Activated naive CD8-positive, alpha-beta T cell treated with anti-CD3 and anti-CD28 coated beads, Interleukin-2, amount 50 U/mL, for 24 hours (primary cell): ENCODE results near the gene YBX1.
A peak's percentile ranks its signal among the peaks of the same experiment; 100 is the strongest.
"Not testable (repeated sequence)": the region's sequence is repeated elsewhere in the genome, so short reads cannot be mapped to it uniquely, and the experiment has no call there.

ENCODE experiments used
- ATAC-seq: fragments of 150-1000 bp; cut with Tn5 transposase; one replicate; pipeline ENCODE4 v1.10.0; 2021
- DNase-seq: peaks from one replicate; pipeline ENCODE4 v3.0.0; 2021
- H3K27ac Mint-ChIP-seq: one replicate; pipeline ENCODE4 v1.8.0; 2021; ENCODE audit warnings: mild to moderate bottlenecking, mixed read lengths
- H3K27me3 Mint-ChIP-seq: one replicate; pipeline ENCODE4 v1.8.0; 2021; ENCODE audit warnings: mixed read lengths
- H3K36me3 Mint-ChIP-seq: one replicate; pipeline ENCODE4 v1.8.0; 2021; ENCODE audit warnings: low read depth, mixed read lengths
- H3K4me1 Mint-ChIP-seq: one replicate; pipeline ENCODE4 v1.8.0; 2021; ENCODE audit warnings: mixed read lengths
- H3K4me3 Mint-ChIP-seq: one replicate; pipeline ENCODE4 v1.8.0; 2021; ENCODE audit warnings: mild to moderate bottlenecking, moderate library complexity, mixed read lengths
- H3K9me3 Mint-ChIP-seq: one replicate; pipeline ENCODE4 v1.8.0; 2021; ENCODE audit warnings: mixed read lengths

YBX1 gene

DNA sequence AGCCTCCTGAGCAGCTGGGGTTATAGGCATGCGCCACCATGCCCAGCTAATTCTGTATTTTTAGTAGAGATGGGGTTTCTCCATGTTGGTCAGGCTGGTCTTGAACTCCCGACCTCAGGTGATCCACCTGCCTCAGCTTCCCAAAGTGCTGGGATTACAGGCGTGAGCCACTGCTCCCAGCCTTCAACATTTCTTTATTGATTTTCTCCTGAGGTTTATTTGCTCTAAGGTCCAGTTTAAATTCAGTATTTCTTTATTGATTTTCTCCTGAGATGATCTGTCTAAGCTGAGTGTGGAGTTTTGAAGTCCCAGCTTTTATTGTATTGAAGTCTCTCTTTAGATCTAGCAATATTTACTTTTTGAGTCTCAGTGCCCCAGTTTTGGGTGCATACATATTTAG is 30.6 kb downstream of the YBX1 start:
- not testable (repeated sequence) for H3K27me3 Mint-ChIP-seq, ATAC-seq, DNase-seq, H3K4me3 Mint-ChIP-seq, H3K27ac Mint-ChIP-seq
- Mint-ChIP-seq H3K36me3 (peaks cover 69% of the 10 kb centered on the region), H3K9me3 (peaks cover 24% of the 10 kb centered on the region), H3K4me1 (peaks cover 10% of the 10 kb centered on the region)

DNA sequence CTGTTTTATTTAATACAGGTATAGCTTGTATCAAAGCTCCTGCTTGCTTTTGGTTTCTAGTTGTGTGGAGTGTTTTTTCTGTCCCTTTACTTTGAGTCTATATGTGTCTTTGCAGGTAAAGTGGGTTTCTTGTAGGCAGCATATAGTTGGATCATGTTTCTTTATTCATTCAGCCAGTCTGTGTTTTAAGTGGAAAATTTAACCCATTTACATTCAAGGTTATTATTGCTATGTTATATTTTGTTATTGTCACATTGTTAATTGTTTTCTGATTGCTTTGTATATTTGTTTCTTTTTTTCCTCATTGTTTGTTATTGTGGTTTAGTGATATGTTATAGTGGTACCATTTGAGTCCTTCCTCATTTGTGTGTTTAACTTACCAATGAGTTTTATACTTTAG is 31.1 kb downstream of the YBX1 start:
- Mint-ChIP-seq H3K27ac (no peak overlapping the region), H3K4me3 (no peak overlapping the region), H3K36me3 (peaks cover 64% of the 10 kb centered on the region), H3K27me3 (no peaks in the 10 kb centered on the region), H3K9me3 (peaks cover 24% of the 10 kb centered on the region), H3K4me1 (peaks cover 8% of the 10 kb centered on the region)
- no peak for ATAC-seq
- DNase-seq, result no peak

DNA sequence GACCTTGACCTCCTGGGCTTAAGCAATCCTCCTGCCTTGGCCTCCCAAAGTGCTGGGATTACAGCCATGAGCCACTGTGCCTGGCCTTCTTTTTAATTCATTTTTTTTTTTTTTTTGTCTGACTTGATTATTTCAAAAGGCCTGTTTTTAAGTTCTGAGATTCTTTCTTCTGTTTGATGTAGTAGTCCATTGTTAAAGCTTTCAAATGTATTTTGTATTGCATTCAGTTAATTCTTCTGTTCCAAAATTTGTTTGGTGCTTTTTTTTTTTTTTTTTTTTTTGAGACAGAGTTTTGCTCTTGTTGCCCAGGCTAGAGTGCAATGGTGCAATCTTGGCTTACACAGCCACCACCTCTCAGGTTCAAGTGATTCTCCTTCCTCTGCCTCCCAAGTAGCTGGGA is 32.2 kb downstream of the YBX1 start:
- not testable (repeated sequence) for H3K27me3 Mint-ChIP-seq, H3K4me1 Mint-ChIP-seq, ATAC-seq, H3K4me3 Mint-ChIP-seq, H3K27ac Mint-ChIP-seq, DNase-seq
- Mint-ChIP-seq H3K36me3 (peaks cover 60% of the 10 kb centered on the region), H3K9me3 (peaks cover 24% of the 10 kb centered on the region)

DNA sequence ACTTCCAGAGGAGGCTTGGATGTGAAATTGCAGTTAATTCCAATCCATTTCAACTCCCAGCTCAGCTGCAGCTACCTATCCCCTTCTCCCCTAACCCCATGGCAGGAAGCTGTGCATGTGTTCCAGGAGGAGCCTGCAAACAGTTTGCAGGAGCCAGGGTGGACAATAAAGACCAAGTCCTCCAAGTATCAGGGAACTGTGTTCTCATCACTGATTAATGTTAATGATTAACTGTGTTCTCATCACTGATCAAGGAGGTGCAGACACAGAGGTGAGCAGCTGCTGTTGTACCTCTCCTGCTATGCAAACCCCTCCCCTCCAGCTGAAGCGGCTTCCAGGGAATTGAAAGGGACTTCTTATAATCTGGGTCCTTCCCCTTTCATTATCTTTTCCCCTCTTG is 38.6 kb downstream of the YBX1 start:
- H3K4me1 Mint-ChIP-seq, result peaks cover 6% of the 10 kb centered on the region
- no peak overlapping the region for H3K27ac Mint-ChIP-seq
- no peak overlapping the region for H3K4me3 Mint-ChIP-seq
- ATAC-seq (no peak), DNase-seq (no peak)
- no peaks in the 10 kb centered on the region for H3K27me3 Mint-ChIP-seq
- H3K36me3 Mint-ChIP-seq, result peaks cover 9% of the 10 kb centered on the region
- H3K9me3 Mint-ChIP-seq, result no peaks in the 10 kb centered on the region

DNA sequence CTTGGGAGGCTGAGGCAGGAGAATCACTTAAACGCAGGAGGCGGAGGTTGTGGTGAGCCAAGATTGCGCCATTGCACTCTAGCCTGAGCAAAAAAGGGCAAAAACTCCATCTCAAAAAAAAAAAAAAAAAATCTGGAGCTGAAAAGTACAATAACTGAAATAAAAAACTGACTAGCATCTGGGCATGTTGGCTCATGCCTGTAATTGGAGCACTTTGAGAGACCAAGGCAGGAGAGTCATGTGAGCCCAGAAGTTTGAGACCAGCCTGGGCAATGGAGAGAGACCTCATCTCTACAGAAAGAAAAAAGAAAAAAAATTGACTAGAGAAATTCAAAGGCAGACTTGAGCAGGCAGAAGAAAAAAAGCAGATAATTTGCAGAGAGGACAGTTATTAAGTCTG is 39.7 kb downstream of the YBX1 start:
- H3K36me3 Mint-ChIP-seq, result peaks cover 6% of the 10 kb centered on the region
- H3K27ac Mint-ChIP-seq, result no peak overlapping the region

DNA sequence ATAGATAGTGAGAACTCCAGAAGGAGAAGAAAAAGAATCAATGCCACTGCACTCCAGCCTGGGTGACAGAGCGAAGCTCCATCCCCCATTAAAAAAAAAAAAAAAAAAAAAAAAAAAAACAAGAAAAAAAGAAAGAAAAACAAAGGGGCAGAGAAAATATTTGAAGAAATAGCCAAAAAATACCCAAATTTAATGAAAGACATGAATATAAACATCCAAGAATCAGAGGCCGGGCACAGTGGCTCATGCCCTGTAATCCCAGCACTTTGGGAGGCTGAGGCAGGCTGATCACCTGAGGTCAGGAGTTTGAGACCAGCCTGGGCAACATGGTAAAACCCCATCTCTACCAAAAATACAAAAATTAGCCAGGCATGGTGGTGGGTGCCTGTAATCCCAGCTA is 40.2 kb downstream of the YBX1 start:
- not testable (repeated sequence) for H3K4me1 Mint-ChIP-seq, ATAC-seq, H3K36me3 Mint-ChIP-seq, H3K27ac Mint-ChIP-seq, DNase-seq, H3K9me3 Mint-ChIP-seq, H3K27me3 Mint-ChIP-seq, H3K4me3 Mint-ChIP-seq

More for the DNA sequence above, 39.7 kb downstream of the YBX1 start:
- H3K27me3 Mint-ChIP-seq, result no peaks in the 10 kb centered on the region
- ATAC-seq (no peak), DNase-seq (no peak)
- H3K4me1 Mint-ChIP-seq, result peaks cover 6% of the 10 kb centered on the region
- H3K9me3 Mint-ChIP-seq, result no peaks in the 10 kb centered on the region
- no peak overlapping the region for H3K4me3 Mint-ChIP-seq

DNA sequence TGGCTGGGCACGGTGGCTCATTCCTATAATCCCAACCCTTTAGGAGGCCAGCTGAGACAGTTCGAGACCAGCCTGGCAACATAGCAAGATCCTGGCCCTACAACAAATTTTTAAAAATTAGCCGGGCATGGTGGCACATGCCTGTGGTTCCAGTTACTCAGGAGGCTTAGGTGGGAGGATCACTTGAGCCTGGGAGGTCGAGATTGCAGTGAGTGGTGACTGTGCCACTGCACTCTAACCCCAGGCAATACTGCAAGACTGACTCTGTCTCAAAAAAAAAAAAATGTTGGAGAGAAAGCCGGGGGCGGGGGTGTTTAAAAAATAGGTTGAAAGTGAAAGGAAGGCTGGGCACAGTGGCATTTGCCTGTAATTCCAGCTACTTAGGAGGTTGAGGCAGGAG is 41.3 kb downstream of the YBX1 start:
- H3K4me1 Mint-ChIP-seq, result peaks cover 6% of the 10 kb centered on the region
- H3K36me3 Mint-ChIP-seq, result no peaks in the 10 kb centered on the region
- DNase-seq (no peak), ATAC-seq (no peak)
- no peak overlapping the region for H3K27ac Mint-ChIP-seq
- no peak overlapping the region for H3K4me3 Mint-ChIP-seq
- no peaks in the 10 kb centered on the region for H3K9me3 Mint-ChIP-seq
- no peaks in the 10 kb centered on the region for H3K27me3 Mint-ChIP-seq

DNA sequence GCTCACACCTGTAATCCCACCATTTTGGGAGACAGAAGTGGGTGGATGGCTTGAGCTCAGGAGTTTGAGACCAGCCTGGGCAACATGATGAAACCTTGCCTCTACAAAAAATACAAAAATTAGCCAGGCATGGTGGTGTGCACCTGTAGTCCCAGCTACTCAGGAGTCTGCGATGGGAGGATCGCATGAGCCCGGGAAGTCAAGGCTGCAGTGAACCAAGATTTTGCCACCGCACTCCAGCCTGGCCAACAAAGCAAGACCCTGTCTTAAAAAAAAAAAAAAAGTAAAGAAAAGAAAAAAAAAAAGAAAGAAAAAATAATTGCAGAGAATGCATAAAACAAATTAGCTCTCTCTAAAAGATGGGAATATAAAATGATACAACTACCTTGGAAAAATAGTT is 43.6 kb downstream of the YBX1 start:
- not testable (repeated sequence) for H3K4me1 Mint-ChIP-seq, H3K9me3 Mint-ChIP-seq, H3K27ac Mint-ChIP-seq, ATAC-seq, H3K27me3 Mint-ChIP-seq, H3K4me3 Mint-ChIP-seq, DNase-seq, H3K36me3 Mint-ChIP-seq

DNA sequence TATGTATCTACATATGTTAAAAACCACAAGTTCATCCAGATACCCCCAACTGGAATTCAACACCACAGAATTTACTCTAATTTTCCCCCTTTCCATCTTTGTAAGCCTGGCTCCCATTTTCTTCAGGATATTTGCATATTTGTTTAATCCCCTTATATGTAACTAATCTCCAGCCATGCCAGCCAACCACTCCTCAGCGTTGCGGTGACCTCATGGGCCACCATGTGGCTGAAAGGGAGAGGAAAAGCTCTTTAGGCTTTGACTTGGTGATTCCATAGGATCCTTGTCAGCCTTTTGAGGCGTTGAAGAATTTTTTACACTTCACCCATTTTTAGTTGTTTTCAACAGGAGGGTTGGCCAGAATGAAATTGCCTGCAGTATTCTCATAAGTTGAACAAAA is 47.8 kb downstream of the YBX1 start:
- Mint-ChIP-seq H3K27ac (no peak overlapping the region), H3K9me3 (no peaks in the 10 kb centered on the region), H3K36me3 (no peaks in the 10 kb centered on the region), H3K27me3 (no peaks in the 10 kb centered on the region), H3K4me3 (no peak overlapping the region), H3K4me1 (peaks cover 2% of the 10 kb centered on the region)
- ATAC-seq (no peak), DNase-seq (no peak)

DNA sequence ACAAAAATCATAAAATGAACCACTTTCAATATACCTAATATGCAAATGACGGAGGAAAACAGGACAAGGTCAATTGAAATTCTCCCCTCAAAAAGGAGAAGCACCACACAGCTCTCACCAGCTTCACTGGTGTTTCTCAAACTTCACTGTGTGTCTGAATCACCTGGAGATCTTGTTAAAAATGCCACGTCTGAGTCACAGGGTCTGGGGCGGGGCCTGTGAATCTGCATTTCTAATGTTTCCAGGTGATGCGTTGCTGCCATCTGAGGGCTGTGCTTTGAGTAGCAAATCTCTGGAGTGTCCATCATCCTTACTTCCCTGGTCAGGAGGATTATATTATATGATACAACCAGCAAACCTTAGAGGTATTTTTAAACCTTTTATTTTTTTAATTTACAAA is 48.8 kb downstream of the YBX1 start:
- Mint-ChIP-seq H3K4me3 (no peak overlapping the region), H3K36me3 (no peaks in the 10 kb centered on the region), H3K9me3 (no peaks in the 10 kb centered on the region), H3K27me3 (no peaks in the 10 kb centered on the region), H3K4me1 (peaks cover 2% of the 10 kb centered on the region), H3K27ac (no peak overlapping the region)
- peak; percentile 83 for ATAC-seq
- peak; percentile 65 for DNase-seq

DNA sequence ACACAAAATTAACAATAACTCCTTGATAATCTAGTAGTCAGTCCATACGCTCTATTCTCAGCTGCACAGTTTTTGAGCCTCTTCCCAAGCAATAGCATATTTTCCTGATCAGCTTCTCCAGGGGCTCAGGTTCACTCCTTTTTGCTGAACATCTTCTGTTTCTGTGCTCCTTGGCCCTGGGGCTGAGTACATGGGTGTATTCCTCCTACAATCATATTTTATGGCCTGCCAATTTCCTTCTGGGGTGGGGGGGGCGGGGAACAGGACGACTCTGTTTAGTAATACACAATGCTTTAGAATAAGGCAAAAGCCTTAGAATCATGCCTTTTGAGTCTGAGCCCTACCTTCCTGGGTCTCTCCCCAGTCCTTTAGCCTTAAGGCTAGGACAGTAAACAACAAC is 49.4 kb downstream of the YBX1 start:
- DNase-seq (no peak), ATAC-seq (no peak)
- Mint-ChIP-seq H3K4me3 (no peak overlapping the region), H3K27me3 (no peaks in the 10 kb centered on the region), H3K9me3 (no peaks in the 10 kb centered on the region), H3K36me3 (no peaks in the 10 kb centered on the region), H3K4me1 (peaks cover 4% of the 10 kb centered on the region), H3K27ac (no peak overlapping the region)

DNA sequence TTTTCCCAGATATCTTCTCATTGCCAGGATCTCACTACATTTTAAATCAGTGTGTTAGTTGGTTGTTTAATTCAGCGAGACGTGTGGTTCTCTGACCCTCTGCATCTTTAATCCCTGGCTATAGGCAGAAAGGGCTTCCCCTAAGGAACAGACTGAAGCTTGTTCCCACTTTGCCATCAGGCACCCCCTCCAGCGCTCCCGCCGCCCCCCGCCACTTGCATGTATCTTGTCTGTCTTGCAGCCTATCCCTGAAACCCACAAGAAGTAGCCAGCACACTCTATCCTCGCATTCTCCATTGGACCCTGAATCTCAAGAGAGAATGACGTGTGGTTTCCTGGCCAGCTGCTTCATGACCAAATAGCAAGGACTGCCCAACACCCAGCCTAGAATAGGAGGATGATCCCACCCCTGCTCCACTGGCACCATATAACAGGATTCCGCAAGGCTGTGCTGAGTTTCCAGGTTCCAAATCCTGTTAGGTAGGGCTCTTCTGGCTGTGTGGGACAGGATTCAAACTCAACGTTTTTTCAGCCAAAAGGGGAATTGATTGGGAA is 50.0 kb downstream of the YBX1 start:
- no peak for ATAC-seq
- Mint-ChIP-seq H3K36me3 (no peaks in the 10 kb centered on the region), H3K4me3 (no peak overlapping the region), H3K27ac (no peak overlapping the region), H3K4me1 (peaks cover 6% of the 10 kb centered on the region), H3K9me3 (no peaks in the 10 kb centered on the region), H3K27me3 (no peaks in the 10 kb centered on the region)
- no peak for DNase-seq

DNA sequence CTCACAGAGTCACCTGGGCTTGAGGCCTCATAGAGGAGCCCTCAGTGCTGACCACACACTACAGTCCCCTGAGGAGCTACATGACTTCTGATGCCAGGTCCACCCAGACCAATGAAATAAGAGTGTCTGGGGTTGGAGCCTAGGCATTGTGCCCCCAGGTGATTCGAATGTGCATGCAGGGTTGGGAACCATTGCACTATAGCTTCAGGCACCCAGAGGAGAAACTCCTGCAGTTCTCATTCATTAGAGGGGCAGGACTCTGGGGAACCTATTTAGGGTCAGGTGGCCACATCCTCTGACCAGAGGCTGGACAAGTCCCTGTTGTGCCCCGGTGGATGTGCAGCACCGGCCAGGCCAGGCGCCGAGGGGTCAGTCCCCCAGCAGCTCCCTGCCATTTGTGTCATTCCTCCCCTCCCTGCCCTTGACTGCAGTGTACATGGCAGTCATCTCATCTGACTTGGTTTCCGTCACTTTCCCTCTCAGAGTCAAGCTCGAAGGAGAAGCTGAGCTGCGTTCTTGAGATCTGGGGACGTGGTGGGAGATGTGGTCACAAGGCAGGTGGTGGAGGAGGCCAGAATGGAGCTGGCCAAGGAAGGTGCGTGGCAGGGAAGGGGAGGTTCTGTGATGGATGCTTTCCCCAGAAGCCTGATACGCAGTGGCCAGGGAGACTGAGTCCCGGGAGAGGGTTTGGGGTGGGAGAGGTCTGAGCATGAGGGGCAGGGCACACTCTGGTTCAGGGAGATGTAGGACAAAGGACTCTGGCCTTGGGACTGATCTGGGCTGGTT is 51.4 kb downstream of the YBX1 start:
- Mint-ChIP-seq H3K27me3 (no peaks in the 10 kb centered on the region), H3K4me3 (no peak overlapping the region), H3K4me1 (peaks cover 8% of the 10 kb centered on the region), H3K9me3 (no peaks in the 10 kb centered on the region), H3K27ac (no peak overlapping the region), H3K36me3 (no peaks in the 10 kb centered on the region)
- no peak for ATAC-seq
- DNase-seq, result no peak

DNA sequence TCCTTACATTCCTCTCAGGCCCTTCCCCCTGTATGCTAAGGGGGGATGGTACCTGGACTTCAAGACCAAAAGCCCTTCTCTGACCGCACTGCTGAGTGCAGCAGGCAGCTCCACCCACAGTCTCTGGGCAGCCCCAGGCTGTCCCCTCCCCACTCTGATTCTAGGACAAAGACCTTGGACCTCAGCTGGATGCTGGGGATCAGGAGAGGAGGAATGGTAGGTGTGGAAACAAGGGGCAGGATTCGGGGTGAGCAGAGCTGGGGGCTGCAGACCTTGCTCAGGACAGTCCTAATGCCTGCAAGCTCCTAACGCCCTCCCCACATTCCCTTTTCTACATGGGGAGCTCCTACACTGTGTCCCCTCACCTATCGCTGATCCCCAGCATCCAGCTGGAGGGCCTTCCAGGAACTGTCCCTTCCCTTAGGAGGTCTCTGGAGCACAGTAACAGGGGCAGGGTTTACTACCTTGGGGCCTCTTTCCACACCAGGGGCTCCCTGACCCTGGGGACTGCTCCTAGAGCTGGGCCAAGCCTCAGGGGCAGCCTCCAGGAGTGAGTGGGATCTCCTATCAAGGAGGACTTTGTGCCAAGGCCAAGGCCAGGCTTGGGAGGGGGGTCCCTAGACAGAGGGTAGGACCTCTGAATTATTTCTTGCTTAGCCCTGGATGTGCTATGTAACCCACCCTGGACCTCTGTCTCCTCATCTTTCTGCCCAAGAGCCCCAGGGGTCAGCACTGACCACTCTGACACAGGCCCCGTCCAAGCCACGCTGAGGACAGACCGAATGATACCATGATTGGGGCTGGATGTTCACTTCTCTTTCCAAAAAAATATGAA is 52.2 kb downstream of the YBX1 start:
- Mint-ChIP-seq H3K27me3 (no peaks in the 10 kb centered on the region), H3K27ac (no peak overlapping the region), H3K36me3 (no peaks in the 10 kb centered on the region), H3K4me1 (peaks cover 8% of the 10 kb centered on the region), H3K4me3 (no peak overlapping the region), H3K9me3 (no peaks in the 10 kb centered on the region)
- no peak for ATAC-seq
- DNase-seq, result no peak

DNA sequence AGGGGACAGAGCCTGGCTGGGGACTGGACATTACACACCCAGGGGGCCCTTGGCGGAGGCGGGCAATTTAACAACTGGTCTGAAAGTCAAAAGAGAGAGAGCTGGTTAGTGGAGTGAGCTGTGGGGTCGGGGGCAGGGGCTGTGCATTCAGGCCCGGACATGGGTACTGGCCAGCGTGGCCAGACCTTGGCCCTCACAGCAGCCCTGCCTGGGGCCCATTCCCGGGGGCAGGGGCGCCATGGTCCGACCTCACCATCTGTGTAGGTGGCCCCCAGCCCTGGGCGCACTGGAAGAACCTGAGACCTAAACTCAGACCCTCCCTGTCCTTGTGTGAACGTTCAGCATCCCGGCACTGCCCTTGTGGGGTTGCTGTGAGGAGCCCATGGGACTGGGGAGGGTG is 52.8 kb downstream of the YBX1 start:
- no peaks in the 10 kb centered on the region for H3K27me3 Mint-ChIP-seq
- H3K4me3 Mint-ChIP-seq, result no peak overlapping the region
- no peak overlapping the region for H3K27ac Mint-ChIP-seq

More for the DNA sequence above, 52.8 kb downstream of the YBX1 start:
- DNase-seq (no peak), ATAC-seq (no peak)
- H3K36me3 Mint-ChIP-seq, result no peaks in the 10 kb centered on the region
- H3K9me3 Mint-ChIP-seq, result no peaks in the 10 kb centered on the region
- H3K4me1 Mint-ChIP-seq, result peaks cover 8% of the 10 kb centered on the region
